Stimulated activated CD4-positive, alpha-beta T cell treated with anti-CD3 and anti-CD28 coated beads, Interleukin-12 subunit alpha, Interleukin-12 subunit beta, amount 100 ng/mL, for 24 hours (primary cell): ENCODE data around the gene DNAJA3.

Experiments used
- DNase-seq, 2 experiments: peaks; one replicate each; pipeline ENCODE4 v3.0.0-alpha.2; 2020; ENCODE audit warnings: low read depth in 2 of 2

The DNAJA3 gene

DNA sequence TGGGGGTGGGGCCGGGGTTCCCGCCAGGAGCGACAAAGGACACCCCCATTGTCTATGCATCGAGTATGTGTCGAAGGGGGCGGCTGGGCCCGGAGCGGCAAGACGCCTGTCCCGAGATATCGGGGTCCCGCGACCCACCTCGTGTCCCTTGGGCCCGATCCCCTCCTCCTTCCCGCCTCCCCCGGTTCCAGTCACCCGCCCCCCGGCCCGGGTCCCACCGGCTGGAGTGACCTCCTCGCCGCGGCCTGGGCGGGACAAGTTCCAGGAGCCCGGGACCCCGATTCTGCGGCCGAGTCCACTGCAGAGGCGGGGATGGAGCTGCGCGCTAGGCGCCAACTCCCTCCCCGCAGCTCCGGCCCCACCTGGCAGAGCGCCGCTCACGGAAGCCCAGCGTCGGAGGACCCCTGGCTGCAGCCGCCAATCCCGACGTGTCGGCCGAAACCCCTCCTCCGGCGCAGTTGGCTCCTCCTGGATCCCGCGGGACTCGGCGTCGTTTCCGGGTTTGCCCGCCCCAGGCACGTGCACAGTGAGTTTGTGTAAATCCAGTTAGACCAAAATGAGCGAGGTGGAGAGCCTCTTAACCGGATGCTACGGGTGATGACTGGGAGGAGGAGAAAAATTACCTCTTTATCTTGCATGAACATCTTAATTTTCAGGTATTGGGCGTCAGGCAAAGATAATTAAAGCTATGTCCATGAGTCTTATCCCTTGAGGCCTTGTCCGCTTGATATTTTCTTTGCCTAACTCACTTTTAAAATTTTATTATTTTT is 48.7 kb downstream of the DNAJA3 start, which contains the start of gene NMRAL1:
Gene NMRAL1 (minus strand): TSS at position 434 of the 770 bp plus-strand sequence. CDS start 493 bp downstream, outside the sequence.
- DNase-seq: peak; percentile 77 to 90

GRCh38 chr16:4475880-4476788 is 50.5 kb downstream of the DNAJA3 start, which contains the start of gene HMOX2:
HMOX2 (plus strand) TSS chr16:4476398; CDS start chr16:4505525, 29,127 bp downstream.
- peak; percentile 91 to 93 for DNase-seq

GRCh38 chr16:4477966-4478365 is 52.3 kb downstream of the DNAJA3 start:
- DNase-seq: no peak

DNA sequence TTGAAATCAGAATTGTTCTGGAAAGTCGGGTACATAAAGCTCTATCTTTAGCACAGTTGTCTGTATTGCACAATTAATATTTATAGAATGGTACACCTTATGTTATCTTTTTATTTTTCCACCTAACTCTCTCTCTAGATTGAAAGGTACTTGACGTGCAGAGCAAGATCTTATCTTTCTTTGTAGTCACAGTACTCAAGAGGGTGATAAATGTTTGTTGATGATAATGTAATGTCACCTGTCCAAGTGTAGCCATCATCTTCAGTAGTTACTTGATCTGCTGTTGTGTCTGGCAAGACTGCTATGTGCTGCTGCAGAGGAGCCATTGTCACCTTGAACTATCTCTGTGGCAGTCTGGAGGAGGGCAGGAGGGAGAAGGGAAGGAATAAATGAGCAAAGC is 55.9 kb downstream of the DNAJA3 start:
- DNase-seq: no peak

GRCh38 chr16:4481963-4482362 is 56.3 kb downstream of the DNAJA3 start:
- no peak for DNase-seq

GRCh38 chr16:4486126-4486893 is 60.6 kb downstream of the DNAJA3 start:
- no peak for DNase-seq

DNA sequence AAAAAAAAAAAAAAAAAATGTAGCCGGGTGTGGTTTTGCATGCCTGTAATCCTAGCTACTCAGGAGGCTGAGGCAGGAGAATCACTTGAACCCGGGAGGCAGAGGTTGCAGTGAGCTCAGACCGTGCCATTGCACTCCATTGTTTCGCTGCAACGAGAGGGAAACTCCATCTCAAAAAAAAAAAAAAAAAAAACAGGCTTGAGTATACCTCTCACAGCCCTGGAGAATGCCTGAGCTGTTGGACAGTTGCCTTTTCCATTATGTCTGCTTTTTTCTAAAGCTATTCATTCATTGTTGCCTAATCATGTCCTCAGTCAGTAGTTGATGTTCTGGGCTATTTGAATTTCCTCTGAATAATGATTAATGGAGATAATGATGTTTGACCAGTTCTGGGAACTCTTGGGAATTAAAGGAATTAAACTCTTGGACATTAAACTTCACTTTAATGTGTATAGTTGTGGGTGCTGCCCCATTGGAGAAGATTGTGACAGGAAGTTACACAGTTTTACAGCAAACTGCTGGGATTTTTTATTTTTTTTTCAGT is 62.4 kb downstream of the DNAJA3 start:
- DNase-seq: no peak

- DNase-seq: no peak
Observed at GRCh38 chr16:4488499-4488967, 62.9 kb downstream of the DNAJA3 start.

DNA sequence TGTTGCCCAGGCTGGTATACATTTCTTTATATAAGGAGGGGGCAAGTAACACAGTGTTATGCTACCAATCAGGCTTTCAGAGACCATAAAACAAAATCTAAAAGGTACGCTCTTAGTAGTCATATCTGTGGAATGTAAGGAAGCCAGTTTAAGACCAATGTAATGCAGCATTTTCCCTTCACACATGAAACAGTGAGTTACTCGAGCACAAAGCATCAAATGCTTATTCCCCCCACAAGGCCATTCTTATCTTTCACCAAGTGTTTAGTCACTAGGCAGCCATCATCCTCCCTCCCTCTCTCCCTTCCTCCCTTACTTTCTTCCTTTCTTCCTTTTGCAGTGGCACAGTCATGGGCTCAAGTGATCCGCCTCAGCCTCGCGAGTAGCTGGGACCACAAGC is 63.4 kb downstream of the DNAJA3 start:
- no peak for DNase-seq

DNA sequence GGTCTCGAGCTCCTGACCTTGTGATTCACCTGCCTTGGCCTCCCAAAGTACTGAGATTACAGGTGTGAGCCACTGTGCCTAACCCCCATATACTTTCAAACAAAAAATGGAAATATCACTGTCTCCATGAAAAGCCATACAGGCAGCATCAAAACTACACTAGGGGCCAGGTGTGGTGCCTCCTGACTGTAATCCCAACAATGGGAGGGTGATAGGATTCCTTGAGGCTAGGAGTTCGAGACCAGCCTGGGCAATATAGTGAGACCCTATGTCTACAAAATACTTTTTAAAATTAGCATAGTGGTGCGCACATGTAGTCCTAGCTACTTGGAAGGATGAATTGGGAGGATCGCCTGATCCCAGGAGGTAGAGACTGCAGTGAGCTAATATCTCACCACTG is 66.2 kb downstream of the DNAJA3 start:
- DNase-seq: no peak

DNA sequence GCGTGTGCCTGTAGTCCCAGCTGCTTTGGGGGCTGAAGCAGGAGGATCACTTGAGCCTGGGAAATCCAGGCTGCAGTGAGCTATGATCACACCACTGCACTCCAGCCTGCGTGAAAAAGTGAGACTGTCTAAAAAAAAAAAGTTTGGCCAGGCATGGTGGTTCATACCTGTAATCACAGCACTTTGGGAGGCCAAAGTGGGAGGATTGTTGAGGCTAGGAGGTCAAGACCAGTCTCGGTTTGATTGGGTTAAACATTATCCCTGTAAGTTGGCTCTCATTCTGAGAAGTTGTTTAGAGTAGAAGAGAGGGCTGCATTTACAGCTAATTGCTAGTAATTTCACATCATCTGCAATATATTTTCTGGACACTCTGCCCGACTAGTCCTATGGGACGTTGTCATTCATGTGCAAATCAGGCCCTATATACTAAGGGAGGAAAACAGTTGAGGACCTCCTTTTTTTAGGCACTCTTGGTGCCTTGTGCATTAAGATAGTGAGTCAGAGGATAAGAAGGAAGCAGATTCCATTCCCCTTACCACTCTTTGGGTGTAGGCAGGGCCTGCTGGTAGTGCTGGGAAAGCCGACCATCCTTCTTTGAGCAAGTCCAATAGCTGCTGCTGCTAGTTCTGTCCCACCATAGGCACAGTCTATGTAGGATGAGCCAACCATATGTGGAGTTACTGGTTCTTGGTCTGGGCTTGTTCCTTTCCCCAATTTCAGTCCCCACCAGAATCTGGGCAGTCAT is 69.2 kb downstream of the DNAJA3 start:
- no peak for DNase-seq

DNA sequence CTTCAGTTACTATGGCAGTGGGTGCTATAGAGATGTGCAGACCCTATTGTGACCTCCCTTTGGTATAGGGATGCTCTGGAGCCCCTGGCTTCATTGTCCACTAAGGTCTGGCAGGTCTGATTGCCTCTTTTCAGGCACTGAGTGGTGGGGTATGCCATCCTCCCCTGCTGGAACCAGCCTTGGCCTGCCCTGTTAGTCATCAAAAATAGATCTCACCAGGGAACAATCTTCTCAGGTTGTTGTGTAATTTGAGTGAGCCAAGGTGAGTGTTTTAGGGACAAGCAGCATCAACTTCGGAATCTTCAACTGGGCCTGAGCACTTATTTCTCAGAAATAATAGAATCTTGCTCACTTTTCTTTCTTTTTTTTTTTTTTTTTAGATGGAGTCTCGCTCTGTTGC is 70.1 kb downstream of the DNAJA3 start:
- no peak for DNase-seq

DNA sequence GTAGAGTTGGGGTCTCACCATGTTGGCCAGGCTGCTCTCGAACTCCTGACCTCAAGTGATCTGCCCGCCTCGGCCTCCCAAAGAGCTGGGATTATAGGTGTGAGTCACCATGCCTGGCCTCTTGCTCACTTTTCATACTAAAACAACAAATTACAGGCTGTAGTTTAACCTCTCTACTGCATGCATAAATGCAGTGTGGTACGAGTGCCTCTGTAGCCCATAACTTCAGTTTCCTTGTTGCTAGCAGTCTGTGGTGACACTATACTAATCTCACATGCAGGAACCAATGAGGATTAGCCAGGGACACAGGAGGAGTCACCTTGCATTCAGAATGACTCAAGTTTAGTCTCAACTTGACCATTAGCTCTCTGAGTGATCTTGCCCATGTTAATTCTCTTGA is 70.6 kb downstream of the DNAJA3 start:
- no peak for DNase-seq

GRCh38 chr16:4498546-4499195 is 73.0 kb downstream of the DNAJA3 start:
- DNase-seq: no peak

GRCh38 chr16:4499196-4499555 is 73.5 kb downstream of the DNAJA3 start:
- DNase-seq: no peak

DNA sequence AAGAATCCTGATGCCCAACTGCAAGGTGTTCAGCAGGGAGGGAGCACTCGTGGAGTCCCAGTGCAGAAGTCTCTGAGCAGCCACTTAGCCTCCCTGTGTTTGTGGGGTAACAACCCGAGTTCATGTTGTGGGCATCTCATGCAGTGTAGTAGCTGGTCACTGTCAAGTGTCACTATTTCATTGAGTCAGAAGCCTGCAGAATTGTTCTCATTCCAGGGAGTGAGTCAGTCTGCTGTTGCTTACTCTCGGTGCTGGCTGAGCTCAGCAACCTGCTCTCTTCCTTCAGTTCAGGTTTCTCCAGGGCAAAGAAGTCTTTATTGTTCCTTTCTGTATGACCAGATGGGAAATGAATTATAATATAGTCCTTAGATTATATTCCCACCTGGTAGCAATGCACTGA is 74.6 kb downstream of the DNAJA3 start:
- DNase-seq: no peak

DNA sequence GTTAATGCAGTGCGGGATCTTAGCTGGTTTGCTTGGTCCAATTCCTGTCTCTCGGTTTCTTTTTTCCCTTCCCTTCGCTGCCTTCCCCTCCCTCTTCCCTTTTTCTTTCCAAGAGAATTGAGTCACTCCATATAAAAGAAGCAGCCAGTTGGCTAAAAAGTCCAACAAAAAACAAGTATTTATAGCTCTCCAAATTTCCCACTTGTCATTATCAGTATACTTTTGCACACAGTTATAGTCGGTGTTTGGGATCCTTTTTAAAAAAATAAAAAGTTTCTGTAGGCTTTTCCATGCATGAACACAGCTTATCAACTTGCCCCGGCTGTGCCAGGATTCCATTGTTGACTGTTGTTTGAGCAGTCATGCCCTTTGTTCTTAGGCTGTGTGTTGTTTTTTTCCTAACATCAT is 75.4 kb downstream of the DNAJA3 start:
- DNase-seq: no peak

- DNase-seq: peak; percentile 39 to 51
Observed at GRCh38 chr16:4505356-4506147, 79.9 kb downstream of the DNAJA3 start.
